ENCODE data around the gene UBE2H.
"Not testable (repeated sequence)": the region's sequence is repeated elsewhere in the genome, so short reads cannot be mapped to it uniquely, and the experiment has no call there.

Gene UBE2H

GRCh38 chr7:129836983-129837382 lies 115.8 kb downstream of the UBE2H start:
- no peak overlapping the region for H3K4me3 ChIP-seq (ENCODE audit: low read depth, low read length)
- no peaks in the 10 kb centered on the region; the same call in 1 of the 2 replicates for H3K4me1 ChIP-seq

GRCh38 chr7:129835569-129835968 lies 117.2 kb downstream of the UBE2H start:
- DNase-seq, result no peak
- no peaks in the 10 kb centered on the region; the same call in 1 of the 2 replicates for H3K4me1 ChIP-seq
- TF ChIP-seq CTCF (IDR thresholded peaks at IDR 0.05; ENCODE audit: low read depth, low read length), result no peak
- H3K36me3 ChIP-seq, result no peaks in the 10 kb centered on the region
- no peaks in the 10 kb centered on the region for H3K27me3 ChIP-seq
- H3K4me3 ChIP-seq (ENCODE audit: low read depth, low read length), result no peak overlapping the region
- H3K9me3 ChIP-seq, result no peaks in the 10 kb centered on the region

More at GRCh38 chr7:129836983-129837382, 115.8 kb downstream of the UBE2H start:
- H3K36me3 ChIP-seq, result no peaks in the 10 kb centered on the region
- DNase-seq, result no peak
- no peak for TF ChIP-seq CTCF (IDR thresholded peaks at IDR 0.05; ENCODE audit: low read depth, low read length)
- no peaks in the 10 kb centered on the region for H3K27me3 ChIP-seq
- no peaks in the 10 kb centered on the region for H3K9me3 ChIP-seq

GRCh38 chr7:129833353-129833752 lies 119.4 kb downstream of the UBE2H start:
- H3K4me1 ChIP-seq; DNase-seq; H3K4me3 ChIP-seq (ENCODE audit: low read depth, low read length); H3K27me3 ChIP-seq; H3K9me3 ChIP-seq; H3K36me3 ChIP-seq: not testable (repeated sequence)

GRCh38 chr7:129832701-129833227 lies 120.0 kb downstream of the UBE2H start:
- H3K4me1 ChIP-seq, result no peaks in the 10 kb centered on the region; the same call in 1 of the 2 replicates
- TF ChIP-seq CTCF (IDR thresholded peaks at IDR 0.05; ENCODE audit: low read depth, low read length), result no peak
- no peaks in the 10 kb centered on the region for H3K9me3 ChIP-seq
- no peaks in the 10 kb centered on the region for H3K27me3 ChIP-seq
- H3K36me3 ChIP-seq, result no peaks in the 10 kb centered on the region
- no peak overlapping the region for H3K4me3 ChIP-seq (ENCODE audit: low read depth, low read length)
- DNase-seq, result no peak

- no peak for DNase-seq
- no peak for TF ChIP-seq CTCF (IDR thresholded peaks at IDR 0.05; ENCODE audit: low read depth, low read length)
- no peaks in the 10 kb centered on the region for H3K36me3 ChIP-seq
- H3K4me1 ChIP-seq, result no peaks in the 10 kb centered on the region; the same call in 1 of the 2 replicates
- H3K9me3 ChIP-seq, result no peaks in the 10 kb centered on the region
- no peak overlapping the region for H3K4me3 ChIP-seq (ENCODE audit: low read depth, low read length)
- no peaks in the 10 kb centered on the region for H3K27me3 ChIP-seq
Measured at GRCh38 chr7:129832282-129832681, 120.5 kb downstream of the UBE2H start.

- Histone ChIP-seq H3K27me3 (no peaks in the 10 kb centered on the region), H3K36me3 (no peaks in the 10 kb centered on the region), H3K4me1 (no peaks in the 10 kb centered on the region; the same call in 1 of the 2 replicates), H3K4me3 (ENCODE audit: low read depth, low read length) (no peak overlapping the region), H3K9me3 (no peaks in the 10 kb centered on the region)
- TF ChIP-seq CTCF (IDR thresholded peaks at IDR 0.05; ENCODE audit: low read depth, low read length), result no peak
- DNase-seq, result no peak
Measured at GRCh38 chr7:129831424-129832058, 121.2 kb downstream of the UBE2H start.

Data from BE2C (cell line).